Head of caudate nucleus (tissue), 42 donors: ENCODE data around the gene ADGRF1.

ENCODE experiments used
- DNase-seq, 42 donors: peaks; one replicate each; pipeline versions ENCODE4 v3.0.0 to v3.0.0-alpha.2; 2020 to 2021; ENCODE audit warnings: mixed read lengths in 7 of 42
- intact Hi-C: fragments of 100-400 bp; cut with DNase I; formaldehyde crosslinking; loops from one replicate; pipeline ENCODE4 v1.15.0; 2022

ADGRF1 gene

GRCh38 chr6:47029865-47030561 is 12.1 kb downstream of the ADGRF1 start:
- intact Hi-C loops: no loop called here
- no peak for DNase-seq

- no peak for DNase-seq
- intact Hi-C loops: no loop called here
These were observed 13.2 kb downstream of the ADGRF1 start for GRCh38 chr6:47028835-47029360.

GRCh38 chr6:47027315-47027714 is 14.8 kb downstream of the ADGRF1 start:
- DNase-seq: no peak
- intact Hi-C loops: no loop called here

GRCh38 chr6:47026679-47027078 is 15.5 kb downstream of the ADGRF1 start:
- intact Hi-C loops: no loop called here
- no peak for DNase-seq

GRCh38 chr6:47023573-47023972 is 18.6 kb downstream of the ADGRF1 start:
- DNase-seq: no peak
- intact Hi-C loops: no loop called here

GRCh38 chr6:47022191-47022590 is 19.9 kb downstream of the ADGRF1 start:
- no peak for DNase-seq
- intact Hi-C loops: no loop called here

GRCh38 chr6:47019941-47020340 is 22.2 kb downstream of the ADGRF1 start:
- DNase-seq: no peak
- intact Hi-C loops: no loop called here

- intact Hi-C loops: no loop called here
- DNase-seq: no peak
These were observed 25.2 kb downstream of the ADGRF1 start for GRCh38 chr6:47016909-47017308.

GRCh38 chr6:47016261-47016660 is 25.9 kb downstream of the ADGRF1 start:
- intact Hi-C loops: no loop called here
- no peak for DNase-seq

- intact Hi-C loops: no loop called here
- DNase-seq: no peak
These were observed 27.7 kb downstream of the ADGRF1 start for GRCh38 chr6:47014401-47014800.

GRCh38 chr6:47009583-47009982 is 32.5 kb downstream of the ADGRF1 start:
- intact Hi-C loops: no loop called here
- DNase-seq: peak in 5 of 42 donors; percentile 3 to 14 (median 5)

GRCh38 chr6:47008397-47008763 is 33.8 kb downstream of the ADGRF1 start:
- no peak for DNase-seq
- intact Hi-C loops: no loop called here

GRCh38 chr6:47007657-47008396 is 34.3 kb downstream of the ADGRF1 start:
- DNase-seq: no peak
- intact Hi-C loops: no loop called here

- DNase-seq: no peak
- intact Hi-C loops: no loop called here
These were observed 36.6 kb downstream of the ADGRF1 start for GRCh38 chr6:47005486-47005885.

GRCh38 chr6:47004463-47004862 is 37.7 kb downstream of the ADGRF1 start:
- no peak for DNase-seq
- intact Hi-C loops: no loop called here

GRCh38 chr6:47000842-47001241 is 41.3 kb downstream of the ADGRF1 start:
- no peak for DNase-seq
- intact Hi-C loops: no loop called here

- intact Hi-C loops: no loop called here
- no peak for DNase-seq
These were observed 43.6 kb downstream of the ADGRF1 start for GRCh38 chr6:46998436-46999017.

GRCh38 chr6:46997646-46998045 is 44.5 kb downstream of the ADGRF1 start:
- intact Hi-C loops: no loop called here
- no peak for DNase-seq

GRCh38 chr6:46996860-46997641 is 45.1 kb downstream of the ADGRF1 start:
- intact Hi-C loops: no loop called here
- no peak for DNase-seq

- DNase-seq: no peak
- intact Hi-C loops: no loop called here
These were observed 47.2 kb downstream of the ADGRF1 start for GRCh38 chr6:46994933-46995332.
